C4-2B (cell line): ENCODE data around the gene ZFP69B.
A peak's percentile ranks its signal among the peaks of the same experiment; 100 is the strongest.

Experiments used
- H3K27ac ChIP-seq: fragments of 450-650 bp; 2 replicates; pipeline ENCODE4 v1.5.1; 2017
- ZFX ChIP-seq: fragments of 450-650 bp; IDR thresholded peaks from 2 replicates; pipeline ENCODE4 v1.6.1; 2017
- TF ChIP-seq, protein P1 (sequence below): fragments of 450-650 bp; conservative IDR thresholded peaks from 2 replicates; pipeline ENCODE4 v1.5.1; 2017; ENCODE audit warnings: mild to moderate bottlenecking

Gene ZFP69B

GRCh38 chr1:40438391-40439015 lies 11.8 kb upstream of the ZFP69B start:
- TF ChIP-seq ZFX: no peak
- TF ChIP-seq, protein P1, sequence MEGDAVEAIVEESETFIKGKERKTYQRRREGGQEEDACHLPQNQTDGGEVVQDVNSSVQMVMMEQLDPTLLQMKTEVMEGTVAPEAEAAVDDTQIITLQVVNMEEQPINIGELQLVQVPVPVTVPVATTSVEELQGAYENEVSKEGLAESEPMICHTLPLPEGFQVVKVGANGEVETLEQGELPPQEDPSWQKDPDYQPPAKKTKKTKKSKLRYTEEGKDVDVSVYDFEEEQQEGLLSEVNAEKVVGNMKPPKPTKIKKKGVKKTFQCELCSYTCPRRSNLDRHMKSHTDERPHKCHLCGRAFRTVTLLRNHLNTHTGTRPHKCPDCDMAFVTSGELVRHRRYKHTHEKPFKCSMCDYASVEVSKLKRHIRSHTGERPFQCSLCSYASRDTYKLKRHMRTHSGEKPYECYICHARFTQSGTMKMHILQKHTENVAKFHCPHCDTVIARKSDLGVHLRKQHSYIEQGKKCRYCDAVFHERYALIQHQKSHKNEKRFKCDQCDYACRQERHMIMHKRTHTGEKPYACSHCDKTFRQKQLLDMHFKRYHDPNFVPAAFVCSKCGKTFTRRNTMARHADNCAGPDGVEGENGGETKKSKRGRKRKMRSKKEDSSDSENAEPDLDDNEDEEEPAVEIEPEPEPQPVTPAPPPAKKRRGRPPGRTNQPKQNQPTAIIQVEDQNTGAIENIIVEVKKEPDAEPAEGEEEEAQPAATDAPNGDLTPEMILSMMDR: peak; percentile 89
- no peak overlapping the region for H3K27ac ChIP-seq

DNA sequence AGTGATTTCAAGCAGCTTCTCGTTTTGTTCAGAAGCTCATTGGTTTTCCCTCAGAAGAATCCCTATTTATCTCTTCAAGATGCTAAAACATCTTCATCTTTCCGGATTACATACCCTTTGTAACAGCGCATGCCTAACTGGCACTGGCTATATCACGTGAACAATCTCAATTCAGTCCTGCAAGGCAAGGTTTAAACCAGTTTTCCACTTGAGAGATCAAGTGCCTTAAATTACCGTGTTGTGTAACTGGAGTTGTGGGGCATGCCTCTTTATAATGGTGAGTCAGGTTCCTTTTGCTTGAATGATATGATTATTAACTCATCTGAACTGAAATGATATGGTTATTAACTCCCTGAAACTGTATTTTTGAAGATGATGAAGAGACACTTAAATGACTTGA lies 11.0 kb upstream of the ZFP69B start:
- H3K27ac ChIP-seq: no peak overlapping the region
- no peak for TF ChIP-seq ZFX
- TF ChIP-seq, protein P1: no peak

DNA sequence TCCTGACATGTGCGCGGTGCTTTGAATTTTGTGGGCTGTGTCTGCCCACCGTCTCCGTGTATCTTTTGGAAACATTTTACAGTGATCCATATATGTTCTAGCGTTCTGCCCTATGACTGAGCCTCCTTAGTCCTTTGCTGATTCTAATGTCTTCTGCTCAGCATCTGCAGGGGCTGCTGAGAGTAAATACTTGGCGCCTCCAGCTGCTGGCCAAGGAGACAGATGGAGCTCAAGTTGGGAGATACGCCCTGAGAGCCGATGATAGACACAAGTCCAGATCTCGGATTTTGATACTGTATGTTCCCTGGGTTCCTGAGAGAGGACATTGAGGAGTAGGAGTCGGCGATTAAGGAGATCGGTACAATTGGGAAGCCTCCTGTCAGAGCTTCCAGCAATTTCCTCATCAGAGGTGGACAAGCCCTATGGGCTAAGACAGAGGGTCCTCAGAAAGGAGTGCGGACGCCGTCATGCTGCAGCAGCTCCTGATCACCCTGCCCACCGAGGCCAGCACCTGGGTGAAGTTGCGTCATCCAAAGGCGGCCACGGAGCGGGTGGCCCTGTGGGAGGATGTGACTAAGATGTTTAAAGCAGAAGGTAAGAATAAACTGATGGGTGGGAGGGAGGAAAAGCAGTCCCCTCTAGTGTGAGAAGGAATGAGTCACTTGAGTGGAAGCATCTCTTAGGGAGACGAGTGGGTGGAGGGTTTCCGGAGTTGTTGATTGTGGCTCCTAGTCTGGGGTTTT lies 390 bp downstream of the ZFP69B start:
- H3K27ac ChIP-seq: peak overlapping the region; percentile 71
- TF ChIP-seq, protein P1: no peak
- TF ChIP-seq ZFX: no peak

DNA sequence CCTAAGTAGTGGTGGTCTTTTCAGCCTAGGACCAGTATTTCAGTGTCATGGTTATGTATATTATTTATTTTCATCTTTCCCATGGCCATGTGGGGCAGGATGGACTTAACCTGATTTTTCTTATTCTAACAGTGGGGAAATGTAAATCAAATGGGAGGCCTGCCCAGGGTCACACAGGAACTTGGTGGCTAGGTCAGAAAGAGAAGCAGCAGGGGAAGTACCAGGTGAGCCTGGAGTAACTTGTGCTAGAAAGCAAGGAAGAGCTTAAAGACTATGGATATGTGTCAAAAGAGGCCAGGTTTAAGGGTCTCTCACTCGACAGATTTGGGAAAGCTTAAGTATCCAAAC lies 936 bp downstream of the ZFP69B start:
- H3K27ac ChIP-seq: no peak overlapping the region
- no peak for TF ChIP-seq ZFX
- TF ChIP-seq, protein P1: no peak

GRCh38 chr1:40454873-40455272 lies 4.6 kb downstream of the ZFP69B start:
- TF ChIP-seq ZFX: no peak
- TF ChIP-seq, protein P1: no peak
- no peak overlapping the region for H3K27ac ChIP-seq

GRCh38 chr1:40462956-40463590 lies 12.8 kb downstream of the ZFP69B start:
- no peak for TF ChIP-seq ZFX
- TF ChIP-seq, protein P1: no peak
- H3K27ac ChIP-seq: no peak overlapping the region

- TF ChIP-seq, protein P1: no peak
- no peak for TF ChIP-seq ZFX
- no peak overlapping the region for H3K27ac ChIP-seq
Observed at GRCh38 chr1:40469327-40469726, 19.1 kb downstream of the ZFP69B start.
